ENCODE data around the gene DHRS7C. TPM values are rescaled to one million over a fixed set of nuclear protein-coding genes. Genes with fewer than 3 reads are reported as not detected.

Gene DHRS7C
- total RNA-seq, 1 experiment from 2014 or later = not detected

DNA sequence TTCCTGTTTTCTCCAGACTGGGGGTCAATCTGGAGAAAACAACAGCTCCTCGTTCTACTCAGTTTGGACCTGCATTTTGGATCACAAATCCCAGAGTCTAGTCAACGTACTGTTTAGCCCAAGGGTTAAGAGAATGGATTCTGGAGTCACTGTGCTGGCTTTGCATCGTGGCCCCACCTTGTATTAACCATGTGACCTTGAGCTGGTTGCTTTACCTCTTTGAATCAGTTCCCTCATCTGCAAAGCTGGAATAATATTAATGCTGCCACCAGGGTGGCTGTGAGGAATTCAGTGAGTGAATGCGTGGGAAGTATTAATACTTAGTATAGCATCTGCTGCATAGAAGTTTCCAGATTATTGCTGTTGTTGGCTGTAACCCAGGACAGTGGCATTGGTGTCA lies 11.3 kb upstream of the DHRS7C start:
- CTCF ChIA-PET = interaction anchor here (0.6 to 1.8 kb wide), 3 partner anchors 34 to 87 kb away, joined by 3 to 5 read pairs (median 5); no protein-coding TSS in a partner anchor
- Mint-ChIP-seq H3K27ac (no peak overlapping the region), H3K36me3 (no peaks in the 10 kb centered on the region), H3K27me3 (ENCODE audit: low read depth) (no peaks in the 10 kb centered on the region), H3K4me3 (no peak overlapping the region), H3K4me1 (no peaks in the 10 kb centered on the region), H3K9me3 (peaks cover 4% of the 10 kb centered on the region; the same call in 1 of the 2 replicates)
- no peak for ATAC-seq
- no peak for TF ChIP-seq KAT7 (CRISPR knock-in tag; IDR thresholded peaks at IDR 0.05; ENCODE audit: borderline replicate concordance)
- TF ChIP-seq, protein P1, sequence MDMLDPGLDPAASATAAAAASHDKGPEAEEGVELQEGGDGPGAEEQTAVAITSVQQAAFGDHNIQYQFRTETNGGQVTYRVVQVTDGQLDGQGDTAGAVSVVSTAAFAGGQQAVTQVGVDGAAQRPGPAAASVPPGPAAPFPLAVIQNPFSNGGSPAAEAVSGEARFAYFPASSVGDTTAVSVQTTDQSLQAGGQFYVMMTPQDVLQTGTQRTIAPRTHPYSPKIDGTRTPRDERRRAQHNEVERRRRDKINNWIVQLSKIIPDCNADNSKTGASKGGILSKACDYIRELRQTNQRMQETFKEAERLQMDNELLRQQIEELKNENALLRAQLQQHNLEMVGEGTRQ (CRISPR knock-in tag; IDR thresholded peaks at IDR 0.05) = no peak
- TF ChIP-seq, protein P2, sequence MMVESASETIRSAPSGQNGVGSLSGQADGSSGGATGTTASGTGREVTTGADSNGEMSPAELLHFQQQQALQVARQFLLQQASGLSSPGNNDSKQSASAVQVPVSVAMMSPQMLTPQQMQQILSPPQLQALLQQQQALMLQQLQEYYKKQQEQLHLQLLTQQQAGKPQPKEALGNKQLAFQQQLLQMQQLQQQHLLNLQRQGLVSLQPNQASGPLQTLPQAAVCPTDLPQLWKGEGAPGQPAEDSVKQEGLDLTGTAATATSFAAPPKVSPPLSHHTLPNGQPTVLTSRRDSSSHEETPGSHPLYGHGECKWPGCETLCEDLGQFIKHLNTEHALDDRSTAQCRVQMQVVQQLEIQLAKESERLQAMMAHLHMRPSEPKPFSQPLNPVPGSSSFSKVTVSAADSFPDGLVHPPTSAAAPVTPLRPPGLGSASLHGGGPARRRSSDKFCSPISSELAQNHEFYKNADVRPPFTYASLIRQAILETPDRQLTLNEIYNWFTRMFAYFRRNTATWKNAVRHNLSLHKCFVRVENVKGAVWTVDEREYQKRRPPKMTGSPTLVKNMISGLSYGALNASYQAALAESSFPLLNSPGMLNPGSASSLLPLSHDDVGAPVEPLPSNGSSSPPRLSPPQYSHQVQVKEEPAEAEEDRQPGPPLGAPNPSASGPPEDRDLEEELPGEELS (CRISPR knock-in tag; IDR thresholded peaks at IDR 0.05) = no peak
- no peak for TF ChIP-seq MYBL2 (CRISPR knock-in tag; IDR thresholded peaks at IDR 0.05)
- TF ChIP-seq ELF4 (CRISPR knock-in tag; IDR thresholded peaks at IDR 0.05; ENCODE audit: low read depth) = no peak
- no peak for TF ChIP-seq FOXP1 (CRISPR knock-in tag; IDR thresholded peaks at IDR 0.05; ENCODE audit: borderline replicate concordance)
- no peak for TF ChIP-seq ZNF121 (CRISPR knock-in tag; IDR thresholded peaks at IDR 0.05)
- TF ChIP-seq, protein P3, sequence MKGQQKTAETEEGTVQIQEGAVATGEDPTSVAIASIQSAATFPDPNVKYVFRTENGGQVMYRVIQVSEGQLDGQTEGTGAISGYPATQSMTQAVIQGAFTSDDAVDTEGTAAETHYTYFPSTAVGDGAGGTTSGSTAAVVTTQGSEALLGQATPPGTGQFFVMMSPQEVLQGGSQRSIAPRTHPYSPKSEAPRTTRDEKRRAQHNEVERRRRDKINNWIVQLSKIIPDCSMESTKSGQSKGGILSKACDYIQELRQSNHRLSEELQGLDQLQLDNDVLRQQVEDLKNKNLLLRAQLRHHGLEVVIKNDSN (CRISPR knock-in tag; IDR thresholded peaks at IDR 0.05) = no peak
- POLR2A ChIA-PET = no interaction called here
- DNase-seq (ENCODE audit: low spot score) = no peak

DNA sequence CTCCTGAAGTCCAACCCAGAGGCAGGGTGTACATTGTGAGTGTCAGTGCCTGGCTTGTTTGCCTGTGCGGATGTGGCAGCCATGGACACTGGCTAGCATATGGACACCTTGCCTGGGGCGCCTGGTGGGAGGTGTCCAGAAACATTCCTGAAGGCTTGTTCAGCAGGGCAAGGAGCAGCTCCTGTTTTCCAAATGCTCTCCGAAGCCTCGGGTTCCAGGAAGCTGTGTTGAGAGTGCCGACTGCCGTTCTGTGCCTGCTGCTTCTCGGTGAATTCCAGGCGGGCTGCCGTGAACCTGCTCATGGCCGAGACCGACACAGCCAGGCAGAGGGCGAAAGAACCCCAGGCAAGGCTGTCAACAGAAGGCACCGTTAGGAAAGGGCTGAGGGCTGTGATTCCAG lies 10.9 kb upstream of the DHRS7C start:
- no peak for ATAC-seq
- CTCF ChIA-PET = interaction anchor here (1.0 to 1.8 kb wide), 2 partner anchors 34 to 37 kb away, joined by 5 read pairs; no protein-coding TSS in a partner anchor
- TF ChIP-seq, protein P4, sequence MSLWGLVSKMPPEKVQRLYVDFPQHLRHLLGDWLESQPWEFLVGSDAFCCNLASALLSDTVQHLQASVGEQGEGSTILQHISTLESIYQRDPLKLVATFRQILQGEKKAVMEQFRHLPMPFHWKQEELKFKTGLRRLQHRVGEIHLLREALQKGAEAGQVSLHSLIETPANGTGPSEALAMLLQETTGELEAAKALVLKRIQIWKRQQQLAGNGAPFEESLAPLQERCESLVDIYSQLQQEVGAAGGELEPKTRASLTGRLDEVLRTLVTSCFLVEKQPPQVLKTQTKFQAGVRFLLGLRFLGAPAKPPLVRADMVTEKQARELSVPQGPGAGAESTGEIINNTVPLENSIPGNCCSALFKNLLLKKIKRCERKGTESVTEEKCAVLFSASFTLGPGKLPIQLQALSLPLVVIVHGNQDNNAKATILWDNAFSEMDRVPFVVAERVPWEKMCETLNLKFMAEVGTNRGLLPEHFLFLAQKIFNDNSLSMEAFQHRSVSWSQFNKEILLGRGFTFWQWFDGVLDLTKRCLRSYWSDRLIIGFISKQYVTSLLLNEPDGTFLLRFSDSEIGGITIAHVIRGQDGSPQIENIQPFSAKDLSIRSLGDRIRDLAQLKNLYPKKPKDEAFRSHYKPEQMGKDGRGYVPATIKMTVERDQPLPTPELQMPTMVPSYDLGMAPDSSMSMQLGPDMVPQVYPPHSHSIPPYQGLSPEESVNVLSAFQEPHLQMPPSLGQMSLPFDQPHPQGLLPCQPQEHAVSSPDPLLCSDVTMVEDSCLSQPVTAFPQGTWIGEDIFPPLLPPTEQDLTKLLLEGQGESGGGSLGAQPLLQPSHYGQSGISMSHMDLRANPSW (CRISPR knock-in tag; conservative IDR thresholded peaks at IDR 0.05; ENCODE audit: low read depth) = no peak
- no peak for TF ChIP-seq FOXP1 (CRISPR knock-in tag; IDR thresholded peaks at IDR 0.05; ENCODE audit: borderline replicate concordance)
- TF ChIP-seq, protein P5, sequence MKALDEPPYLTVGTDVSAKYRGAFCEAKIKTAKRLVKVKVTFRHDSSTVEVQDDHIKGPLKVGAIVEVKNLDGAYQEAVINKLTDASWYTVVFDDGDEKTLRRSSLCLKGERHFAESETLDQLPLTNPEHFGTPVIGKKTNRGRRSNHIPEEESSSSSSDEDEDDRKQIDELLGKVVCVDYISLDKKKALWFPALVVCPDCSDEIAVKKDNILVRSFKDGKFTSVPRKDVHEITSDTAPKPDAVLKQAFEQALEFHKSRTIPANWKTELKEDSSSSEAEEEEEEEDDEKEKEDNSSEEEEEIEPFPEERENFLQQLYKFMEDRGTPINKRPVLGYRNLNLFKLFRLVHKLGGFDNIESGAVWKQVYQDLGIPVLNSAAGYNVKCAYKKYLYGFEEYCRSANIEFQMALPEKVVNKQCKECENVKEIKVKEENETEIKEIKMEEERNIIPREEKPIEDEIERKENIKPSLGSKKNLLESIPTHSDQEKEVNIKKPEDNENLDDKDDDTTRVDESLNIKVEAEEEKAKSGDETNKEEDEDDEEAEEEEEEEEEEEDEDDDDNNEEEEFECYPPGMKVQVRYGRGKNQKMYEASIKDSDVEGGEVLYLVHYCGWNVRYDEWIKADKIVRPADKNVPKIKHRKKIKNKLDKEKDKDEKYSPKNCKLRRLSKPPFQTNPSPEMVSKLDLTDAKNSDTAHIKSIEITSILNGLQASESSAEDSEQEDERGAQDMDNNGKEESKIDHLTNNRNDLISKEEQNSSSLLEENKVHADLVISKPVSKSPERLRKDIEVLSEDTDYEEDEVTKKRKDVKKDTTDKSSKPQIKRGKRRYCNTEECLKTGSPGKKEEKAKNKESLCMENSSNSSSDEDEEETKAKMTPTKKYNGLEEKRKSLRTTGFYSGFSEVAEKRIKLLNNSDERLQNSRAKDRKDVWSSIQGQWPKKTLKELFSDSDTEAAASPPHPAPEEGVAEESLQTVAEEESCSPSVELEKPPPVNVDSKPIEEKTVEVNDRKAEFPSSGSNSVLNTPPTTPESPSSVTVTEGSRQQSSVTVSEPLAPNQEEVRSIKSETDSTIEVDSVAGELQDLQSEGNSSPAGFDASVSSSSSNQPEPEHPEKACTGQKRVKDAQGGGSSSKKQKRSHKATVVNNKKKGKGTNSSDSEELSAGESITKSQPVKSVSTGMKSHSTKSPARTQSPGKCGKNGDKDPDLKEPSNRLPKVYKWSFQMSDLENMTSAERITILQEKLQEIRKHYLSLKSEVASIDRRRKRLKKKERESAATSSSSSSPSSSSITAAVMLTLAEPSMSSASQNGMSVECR (CRISPR knock-in tag; IDR thresholded peaks at IDR 0.05; ENCODE audit: borderline replicate concordance) = no peak

More for the DNA sequence above, 10.9 kb upstream of the DHRS7C start:
- POLR2A ChIA-PET = no interaction called here
- no peak overlapping the region for H3K27ac Mint-ChIP-seq
- H3K27me3 Mint-ChIP-seq (ENCODE audit: low read depth) = no peaks in the 10 kb centered on the region
- H3K9me3 Mint-ChIP-seq = no peaks in the 10 kb centered on the region
- no peak overlapping the region for H3K4me3 Mint-ChIP-seq
- DNase-seq (ENCODE audit: low spot score) = peak; percentile 12
- H3K4me1 Mint-ChIP-seq = no peaks in the 10 kb centered on the region
- H3K36me3 Mint-ChIP-seq = no peaks in the 10 kb centered on the region

Measured in WTC11 (cell line).